Breast epithelium (tissue), 3 donors: ENCODE results near the gene CRY2.

Experiments used
- POLR2A ChIP-seq: fragments of 450-650 bp; IDR thresholded peaks from one replicate; pipeline ENCODE4 v1.6.1; 2016; ENCODE audit warnings: antibody characterized with exemption, mild to moderate bottlenecking, moderate library complexity
- POLR2AphosphoS5 ChIP-seq, 3 donors: sonication (generic); formaldehyde crosslinking; IDR thresholded peaks; one replicate each; pipeline ENCODE4 v1.6.1; 2017; ENCODE audit warnings: antibody characterized with exemption in 3 of 3
- TF ChIP-seq, protein P1 (sequence below), 3 donors: fragments of 450-650 bp; IDR thresholded peaks; one replicate each; pipeline ENCODE4 v1.5.1; 2016 to 2017; ENCODE audit warnings: antibody characterized with exemption in 3 of 3, mild to moderate bottlenecking in 3 of 3, moderate library complexity in 3 of 3

DNA sequence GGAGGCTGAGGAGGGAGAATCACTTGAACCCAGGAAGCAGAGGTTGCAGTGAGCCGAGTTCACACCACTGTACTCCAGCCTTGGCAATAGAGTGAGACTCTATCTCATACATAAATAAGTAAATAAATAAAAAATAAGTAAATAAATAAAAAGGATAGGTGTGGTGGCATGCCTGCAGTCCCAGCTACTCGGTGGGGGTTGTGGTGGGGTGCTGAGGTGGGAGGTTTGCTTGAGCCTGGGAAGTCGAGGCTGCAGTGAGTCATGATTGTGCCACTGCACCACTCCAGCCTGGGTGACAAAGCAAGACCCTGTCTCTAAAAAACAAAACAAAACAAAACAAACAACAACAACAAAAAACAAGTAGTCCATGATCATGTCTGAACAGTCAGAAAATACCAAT is 78.3 kb downstream of the CRY2 start:
- TF ChIP-seq, protein P1, sequence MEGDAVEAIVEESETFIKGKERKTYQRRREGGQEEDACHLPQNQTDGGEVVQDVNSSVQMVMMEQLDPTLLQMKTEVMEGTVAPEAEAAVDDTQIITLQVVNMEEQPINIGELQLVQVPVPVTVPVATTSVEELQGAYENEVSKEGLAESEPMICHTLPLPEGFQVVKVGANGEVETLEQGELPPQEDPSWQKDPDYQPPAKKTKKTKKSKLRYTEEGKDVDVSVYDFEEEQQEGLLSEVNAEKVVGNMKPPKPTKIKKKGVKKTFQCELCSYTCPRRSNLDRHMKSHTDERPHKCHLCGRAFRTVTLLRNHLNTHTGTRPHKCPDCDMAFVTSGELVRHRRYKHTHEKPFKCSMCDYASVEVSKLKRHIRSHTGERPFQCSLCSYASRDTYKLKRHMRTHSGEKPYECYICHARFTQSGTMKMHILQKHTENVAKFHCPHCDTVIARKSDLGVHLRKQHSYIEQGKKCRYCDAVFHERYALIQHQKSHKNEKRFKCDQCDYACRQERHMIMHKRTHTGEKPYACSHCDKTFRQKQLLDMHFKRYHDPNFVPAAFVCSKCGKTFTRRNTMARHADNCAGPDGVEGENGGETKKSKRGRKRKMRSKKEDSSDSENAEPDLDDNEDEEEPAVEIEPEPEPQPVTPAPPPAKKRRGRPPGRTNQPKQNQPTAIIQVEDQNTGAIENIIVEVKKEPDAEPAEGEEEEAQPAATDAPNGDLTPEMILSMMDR (IDR thresholded peaks at IDR 0.05): no peak
- TF ChIP-seq POLR2AphosphoS5 (IDR thresholded peaks at IDR 0.05) (no peak), POLR2A (no peak)
